ENCODE results near the gene RASL10B.

Gene RASL10B

GRCh38 chr17:35723735-35724134 is 7.7 kb upstream of the RASL10B start:
- DNase-seq: no peak

DNA sequence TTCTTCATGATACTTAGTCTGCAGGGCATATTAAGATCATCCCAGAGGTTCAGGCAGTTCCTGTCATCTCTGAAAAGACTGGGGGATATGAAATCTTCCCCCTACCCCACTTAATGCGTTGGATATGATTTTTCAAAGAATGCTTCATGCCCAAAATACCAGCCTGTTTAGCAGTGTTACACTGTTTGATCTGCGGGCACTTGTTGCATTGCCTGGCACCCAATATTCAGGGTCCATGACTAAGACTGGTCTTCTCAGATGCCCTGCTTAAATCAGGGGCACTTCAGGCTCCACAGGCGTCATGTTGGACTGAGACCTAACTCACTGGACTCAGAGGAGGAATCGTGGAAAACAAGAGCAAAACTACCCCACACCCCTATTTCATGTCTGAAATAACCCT is 6.4 kb upstream of the RASL10B start:
- no peak for DNase-seq

GRCh38 chr17:35725802-35726126 is 5.7 kb upstream of the RASL10B start:
- no peak for DNase-seq

DNA sequence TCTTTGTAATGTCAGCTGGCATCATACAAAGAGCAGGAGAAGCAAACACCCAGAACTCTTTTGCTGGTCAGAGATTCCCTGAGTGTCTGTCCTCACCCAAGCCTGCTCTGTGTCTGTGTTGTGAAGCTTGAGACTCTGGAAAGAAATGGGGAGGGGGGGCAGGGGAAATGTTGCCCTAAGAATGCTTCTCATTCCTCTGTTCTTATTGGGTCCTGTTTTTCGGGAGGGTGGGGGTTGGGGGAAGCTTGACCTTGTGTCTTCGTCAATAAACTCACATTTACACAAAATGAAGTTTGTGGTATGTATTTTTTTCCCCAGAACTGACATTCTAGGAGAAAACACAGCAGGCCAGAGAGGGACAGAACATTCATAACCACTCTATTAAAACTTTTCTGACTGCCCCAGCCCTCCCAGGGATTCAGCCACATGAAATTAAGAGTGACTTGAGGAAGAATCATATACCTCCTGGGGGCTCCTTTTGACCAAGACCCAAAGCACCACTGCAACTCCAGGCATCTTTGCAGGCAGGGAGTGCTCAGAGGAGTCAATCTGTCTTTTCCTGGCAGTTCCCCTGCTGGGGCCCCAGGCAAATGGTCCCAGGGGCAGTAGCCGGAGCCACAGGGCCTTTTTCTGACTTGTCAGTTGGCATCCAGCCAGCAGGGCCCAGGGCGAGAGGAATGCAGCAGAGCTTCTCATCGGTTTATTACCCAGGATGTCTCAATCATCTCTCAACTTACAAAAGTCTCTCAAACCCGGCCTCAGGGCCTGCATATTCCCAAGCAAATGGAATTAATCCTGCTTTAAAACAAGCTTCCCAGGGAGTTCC is 5.1 kb upstream of the RASL10B start:
- no peak for DNase-seq

DNA sequence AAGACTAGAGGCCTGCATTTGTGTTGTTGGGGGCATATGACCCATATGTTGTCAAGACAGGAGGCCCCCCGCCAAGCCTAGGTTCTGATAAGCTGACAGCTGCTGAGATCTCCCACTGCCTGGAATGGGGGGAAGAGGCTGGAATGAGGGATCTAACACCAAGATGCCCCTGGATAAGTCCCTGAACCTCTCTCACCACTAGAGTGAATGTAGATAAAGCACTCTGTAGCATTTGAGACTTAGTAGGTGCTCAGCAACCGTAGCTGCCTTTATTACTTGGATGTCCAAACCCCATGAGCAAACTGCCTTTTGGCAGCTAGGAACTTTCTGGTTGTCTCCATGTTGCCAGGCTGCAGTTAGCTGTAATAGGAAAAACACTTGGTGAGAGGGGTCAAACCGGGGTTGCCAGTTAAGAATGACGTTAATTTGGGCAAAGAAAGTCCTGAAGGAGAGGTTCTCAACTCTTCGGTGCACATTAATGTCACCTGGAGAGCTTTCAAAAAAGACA is 4.4 kb upstream of the RASL10B start:
- no peak for DNase-seq

- no peak for DNase-seq
Observed at GRCh38 chr17:35727635-35728034, 3.8 kb upstream of the RASL10B start.

DNA sequence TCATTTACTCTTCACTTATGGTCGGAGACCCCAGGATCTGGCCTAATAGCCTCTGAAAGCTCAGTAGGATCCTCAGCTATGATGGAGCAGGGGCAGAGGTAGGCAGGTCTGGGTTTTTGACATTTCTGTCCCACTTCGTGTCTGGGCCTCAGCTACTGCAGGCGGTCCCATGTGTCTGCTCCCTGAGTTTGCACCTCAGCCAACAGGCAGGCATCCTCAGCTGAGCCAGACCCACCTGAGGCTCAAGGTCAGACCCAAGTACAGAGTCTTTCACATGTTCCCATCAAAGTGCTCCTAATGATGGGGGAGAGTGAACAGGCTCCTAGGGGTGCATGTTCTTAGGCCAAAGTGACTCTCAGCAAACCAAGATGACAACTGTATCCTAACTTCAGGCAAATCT is 2.9 kb upstream of the RASL10B start:
- DNase-seq: no peak

- no peak for DNase-seq
Observed at GRCh38 chr17:35729405-35729833, 2.0 kb upstream of the RASL10B start.

DNA sequence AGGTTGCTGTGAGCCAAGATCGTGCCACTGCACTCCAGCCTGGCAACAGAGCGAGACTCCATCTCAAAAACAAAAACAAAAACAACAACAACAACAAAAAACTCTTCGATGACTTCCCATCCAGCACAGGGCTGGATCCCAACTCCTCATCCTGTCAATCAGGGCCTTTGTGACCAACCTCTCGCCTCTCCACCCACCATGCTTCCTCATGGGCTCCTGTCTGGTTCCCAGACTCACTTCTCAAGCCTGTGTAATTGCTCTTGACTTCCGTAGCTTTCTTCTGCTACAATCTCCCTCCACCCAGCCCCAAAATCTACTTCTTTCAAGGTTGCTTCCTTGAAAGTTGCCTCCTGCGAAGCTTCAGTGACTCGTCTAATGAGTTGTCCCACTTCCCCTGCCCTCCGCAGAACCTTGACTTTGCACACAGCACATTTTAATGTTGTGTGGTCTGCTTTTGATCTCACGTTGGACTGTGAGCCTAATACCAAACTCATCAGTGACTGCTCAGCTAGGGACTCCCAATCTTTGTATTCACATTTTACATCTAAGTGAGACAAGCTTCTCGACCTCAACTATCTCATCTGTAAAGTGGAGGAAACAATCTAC is 936 bp upstream of the RASL10B start:
- DNase-seq: no peak

DNA sequence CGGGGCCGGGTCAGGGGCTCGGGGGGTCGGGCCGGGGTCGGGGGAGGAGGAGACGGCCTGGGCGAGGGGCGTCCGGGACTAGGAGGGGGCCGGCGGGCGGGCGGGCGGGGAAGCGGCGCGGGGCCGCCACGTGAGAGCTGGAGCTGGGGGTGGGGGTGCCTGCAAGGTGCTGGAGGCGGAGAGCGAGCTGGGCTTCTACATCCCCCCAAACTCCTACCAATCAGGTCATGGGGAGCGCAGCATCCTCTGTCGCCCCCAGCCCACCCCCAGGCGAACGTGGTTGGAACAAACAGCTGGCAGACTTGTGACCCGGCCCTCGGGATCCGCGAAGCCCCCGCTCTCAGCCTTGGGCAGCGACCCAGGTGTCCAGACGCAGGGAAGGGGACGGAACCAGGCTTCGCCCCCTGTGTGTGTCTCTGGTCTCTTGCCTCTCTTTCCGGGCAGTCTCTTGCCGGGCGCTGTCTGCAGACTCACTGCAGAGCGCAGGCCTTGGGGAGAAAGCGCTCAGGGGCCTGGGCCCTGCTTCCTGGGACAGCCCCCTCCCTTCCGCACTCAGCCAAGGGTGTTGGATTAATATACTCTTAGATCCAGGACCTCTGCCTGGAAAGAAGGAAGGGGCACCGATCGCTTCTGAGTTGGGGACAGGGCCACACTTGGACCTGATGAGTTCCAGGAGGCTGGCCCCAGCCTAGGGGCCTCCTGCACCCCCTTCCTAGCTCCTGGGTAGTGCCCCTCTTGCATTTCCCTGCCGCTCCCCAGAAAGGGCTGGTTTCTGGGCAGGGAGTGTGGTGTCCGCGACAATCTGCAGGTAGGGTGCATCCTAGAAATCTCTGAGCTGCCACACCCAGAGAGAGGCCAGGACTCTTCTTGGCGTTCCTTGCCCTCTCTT is 722 bp downstream of the RASL10B start:
- DNase-seq: peak in 1 of 2 experiments; percentile 53

- no peak for DNase-seq
Observed at GRCh38 chr17:35732806-35733136, 1.3 kb downstream of the RASL10B start.

DNA sequence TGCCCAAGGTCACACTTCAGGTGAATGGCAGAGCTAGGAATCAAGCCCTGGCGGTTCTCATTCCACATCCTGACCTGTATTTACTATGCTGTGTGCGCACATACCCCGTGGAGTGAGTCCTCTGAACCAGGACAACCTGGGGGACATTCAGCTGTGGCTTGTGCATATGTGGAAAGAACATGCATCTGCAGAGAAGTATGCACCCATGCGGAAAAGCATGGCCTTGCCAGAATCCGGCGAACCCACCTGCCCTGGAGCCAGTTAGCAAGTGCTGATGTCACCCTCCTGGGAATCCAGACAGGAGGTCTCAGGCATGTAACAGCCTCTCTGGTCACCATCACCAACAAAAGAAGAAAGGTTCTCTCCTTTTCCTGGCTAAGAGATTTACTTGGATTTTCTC is 1.9 kb downstream of the RASL10B start:
- no peak for DNase-seq

- no peak for DNase-seq
Observed at GRCh38 chr17:35734396-35734795, 3.0 kb downstream of the RASL10B start.

- no peak for DNase-seq
Observed at GRCh38 chr17:35735036-35735805, 3.8 kb downstream of the RASL10B start.

- DNase-seq: no peak
Observed at GRCh38 chr17:35736236-35736635, 4.8 kb downstream of the RASL10B start.

GRCh38 chr17:35738519-35739133 is 7.2 kb downstream of the RASL10B start:
- no peak for DNase-seq

DNA sequence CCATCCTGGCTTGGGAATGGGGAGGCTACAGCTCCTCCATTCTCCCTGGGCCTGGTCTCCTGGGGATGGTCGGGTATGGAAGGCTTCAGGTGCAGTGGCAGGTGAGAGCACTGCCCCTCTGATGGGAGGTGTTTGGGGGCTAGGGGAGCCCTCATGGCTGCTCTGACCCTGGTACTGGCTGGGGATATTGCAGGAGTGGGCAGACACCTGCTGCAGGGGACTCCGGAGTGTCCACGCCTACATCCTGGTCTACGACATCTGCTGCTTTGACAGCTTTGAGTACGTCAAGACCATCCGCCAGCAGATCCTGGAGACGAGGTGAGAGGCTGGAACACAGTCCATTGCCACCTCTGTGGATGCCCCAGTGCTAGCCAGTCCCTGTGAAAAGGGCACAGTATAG is 8.8 kb downstream of the RASL10B start:
- no peak for DNase-seq

DNA sequence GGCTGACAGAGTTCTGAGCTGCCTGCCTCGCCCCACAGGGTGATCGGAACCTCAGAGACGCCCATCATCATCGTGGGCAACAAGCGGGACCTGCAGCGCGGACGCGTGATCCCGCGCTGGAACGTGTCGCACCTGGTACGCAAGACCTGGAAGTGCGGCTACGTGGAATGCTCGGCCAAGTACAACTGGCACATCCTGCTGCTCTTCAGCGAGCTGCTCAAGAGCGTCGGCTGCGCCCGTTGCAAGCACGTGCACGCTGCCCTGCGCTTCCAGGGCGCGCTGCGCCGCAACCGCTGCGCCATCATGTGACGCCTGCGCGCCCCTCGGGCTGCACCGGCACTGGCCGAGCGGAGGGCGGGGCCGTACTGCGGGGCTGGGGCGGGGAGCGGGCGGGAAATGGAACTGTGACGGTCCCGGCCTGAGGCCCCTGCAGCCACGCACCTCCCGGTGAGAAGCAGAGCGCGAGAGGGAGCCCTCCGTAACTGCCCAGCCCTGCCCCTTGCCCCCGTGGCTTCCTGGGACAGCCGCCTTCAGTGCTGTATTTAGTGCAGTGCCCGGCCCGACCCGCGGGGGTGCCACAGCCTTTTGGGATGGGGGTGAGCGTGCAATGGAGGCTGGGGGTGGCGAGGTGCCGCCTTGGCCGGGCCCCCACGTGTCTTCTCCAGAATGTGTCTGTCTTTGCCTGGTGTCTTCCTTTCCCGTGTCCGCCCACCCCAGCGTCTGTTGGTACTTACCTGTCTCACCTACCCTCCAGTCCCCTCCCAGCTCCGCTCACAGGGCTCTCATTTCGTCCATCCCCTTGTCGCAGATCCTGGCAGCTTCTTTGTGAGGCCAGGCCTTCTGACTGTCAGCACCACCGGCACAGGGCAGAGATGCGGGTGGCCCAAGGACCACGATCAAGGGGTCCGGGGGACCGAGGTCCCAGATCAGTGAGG is 9.8 kb downstream of the RASL10B start:
- peak; percentile 42 to 84 for DNase-seq

GRCh38 chr17:35742496-35742895 is 11.1 kb downstream of the RASL10B start:
- no peak for DNase-seq

DNA sequence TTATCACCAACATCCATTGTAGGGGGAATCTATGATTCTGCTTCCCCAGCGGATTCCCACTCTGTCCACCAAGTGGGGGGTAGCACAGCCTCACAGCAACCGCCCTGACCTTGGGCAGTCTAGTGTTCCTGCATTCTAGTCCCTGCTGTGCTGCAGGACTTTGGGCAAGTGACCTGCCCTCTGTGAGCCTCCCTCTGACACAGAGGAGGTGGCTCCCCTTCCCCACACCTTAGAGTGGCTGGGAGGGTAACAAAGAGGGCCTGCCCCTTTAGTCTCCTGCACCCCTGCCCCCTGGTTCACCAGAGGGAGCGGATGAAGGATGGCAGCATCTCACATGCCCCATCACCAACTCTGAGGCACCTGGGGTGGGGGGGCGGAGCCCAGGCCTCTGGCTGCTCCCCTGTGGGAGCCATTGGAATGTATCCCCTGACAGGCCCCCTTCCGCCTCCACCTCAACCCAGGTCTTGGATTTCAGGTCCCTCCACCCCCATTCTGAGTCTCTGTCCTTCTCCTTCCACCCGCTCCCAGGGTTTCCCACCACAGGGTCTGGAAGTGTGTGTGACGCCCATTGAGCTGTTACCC is 11.5 kb downstream of the RASL10B start:
- no peak for DNase-seq

Data from NCI-H526 (cell line).